GM12801 (cell line): ENCODE data around the gene SEC23IP.

ENCODE experiments used
- CTCF ChIP-seq: IDR thresholded peaks from one replicate; pipeline ENCODE4 v1.5.1; 2011; ENCODE audit warnings: control low read depth; ENCODE audit not compliant: insufficient read length; ENCODE audit errors: extremely low read depth

Gene SEC23IP

DNA sequence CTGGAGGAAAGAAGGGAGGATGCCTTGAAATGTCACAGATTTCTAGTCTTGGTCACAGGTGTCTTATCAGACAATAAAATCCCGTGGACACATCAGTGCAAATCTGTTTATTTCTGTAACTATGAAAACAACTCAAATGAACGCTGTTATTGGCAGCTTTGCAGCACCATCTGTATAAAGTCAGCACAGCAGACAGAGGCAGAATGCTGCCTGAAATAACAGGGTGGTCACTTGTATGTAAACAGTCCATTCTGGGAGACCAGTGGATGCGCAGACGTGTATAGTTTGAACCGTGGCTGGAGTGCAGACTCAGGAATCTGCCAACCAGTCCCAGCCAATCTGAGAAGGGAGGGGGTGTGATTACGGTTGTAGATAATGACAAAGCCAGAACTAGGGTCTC, 54.8 kb downstream of the SEC23IP start:
- no peak for TF ChIP-seq CTCF

DNA sequence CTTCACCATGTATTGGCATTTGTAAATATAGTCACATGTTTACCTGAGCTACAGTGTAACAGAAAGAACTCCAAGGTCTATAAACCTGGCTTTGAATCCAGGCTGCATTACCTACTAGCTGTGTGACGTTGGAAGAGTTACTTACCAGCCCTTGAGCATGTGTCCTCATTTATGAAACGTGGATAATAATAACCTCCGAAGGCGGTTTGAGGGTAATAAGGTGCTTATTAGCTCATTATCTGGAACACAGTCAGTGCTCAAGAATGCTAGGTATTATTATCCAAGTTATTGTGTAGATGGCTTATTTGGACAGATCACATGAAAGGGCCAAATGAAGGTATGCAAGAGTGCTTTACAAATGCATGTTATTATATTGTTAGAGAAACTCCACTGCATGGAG, 64.9 kb downstream of the SEC23IP start:
- no peak for TF ChIP-seq CTCF

- TF ChIP-seq CTCF, result no peak
These were observed 70.3 kb downstream of the SEC23IP start for GRCh38 chr10:119962837-119963236.

DNA sequence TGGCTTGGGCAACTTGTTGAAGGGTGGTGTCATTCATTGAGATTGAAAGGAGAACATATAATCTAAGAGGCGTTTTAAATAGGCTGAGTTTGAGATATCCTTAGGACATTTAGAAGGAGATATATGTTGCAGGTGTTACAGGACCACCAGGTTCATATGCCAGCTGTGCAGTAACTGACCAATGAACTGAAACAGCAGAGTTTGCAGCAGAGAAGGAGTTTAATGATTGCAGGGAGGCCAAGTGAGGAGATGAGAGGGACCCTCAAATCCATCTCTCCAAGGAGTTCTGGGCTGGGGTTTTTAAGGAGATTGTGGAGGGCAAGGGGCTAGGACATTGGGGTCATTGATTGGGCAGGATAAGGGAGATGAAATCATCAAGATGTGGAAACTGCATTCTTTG, 74.5 kb downstream of the SEC23IP start:
- no peak for TF ChIP-seq CTCF

- no peak for TF ChIP-seq CTCF
These were observed 77.1 kb downstream of the SEC23IP start for GRCh38 chr10:119969609-119970008.

- TF ChIP-seq CTCF, result no peak
These were observed 77.6 kb downstream of the SEC23IP start for GRCh38 chr10:119970107-119970506.

GRCh38 chr10:119970963-119971362, 78.4 kb downstream of the SEC23IP start:
- no peak for TF ChIP-seq CTCF

- no peak for TF ChIP-seq CTCF
These were observed 80.8 kb downstream of the SEC23IP start for GRCh38 chr10:119973281-119973680.
